ENCODE results near the gene TYK2. TPM values are rescaled to one million over a fixed set of nuclear protein-coding genes. Genes with fewer than 3 reads are reported as not detected.

The TYK2 gene
- total RNA-seq, 4 donors from 2014 or later = 40.8 to 77.2 (median 53.9) TPM

DNA sequence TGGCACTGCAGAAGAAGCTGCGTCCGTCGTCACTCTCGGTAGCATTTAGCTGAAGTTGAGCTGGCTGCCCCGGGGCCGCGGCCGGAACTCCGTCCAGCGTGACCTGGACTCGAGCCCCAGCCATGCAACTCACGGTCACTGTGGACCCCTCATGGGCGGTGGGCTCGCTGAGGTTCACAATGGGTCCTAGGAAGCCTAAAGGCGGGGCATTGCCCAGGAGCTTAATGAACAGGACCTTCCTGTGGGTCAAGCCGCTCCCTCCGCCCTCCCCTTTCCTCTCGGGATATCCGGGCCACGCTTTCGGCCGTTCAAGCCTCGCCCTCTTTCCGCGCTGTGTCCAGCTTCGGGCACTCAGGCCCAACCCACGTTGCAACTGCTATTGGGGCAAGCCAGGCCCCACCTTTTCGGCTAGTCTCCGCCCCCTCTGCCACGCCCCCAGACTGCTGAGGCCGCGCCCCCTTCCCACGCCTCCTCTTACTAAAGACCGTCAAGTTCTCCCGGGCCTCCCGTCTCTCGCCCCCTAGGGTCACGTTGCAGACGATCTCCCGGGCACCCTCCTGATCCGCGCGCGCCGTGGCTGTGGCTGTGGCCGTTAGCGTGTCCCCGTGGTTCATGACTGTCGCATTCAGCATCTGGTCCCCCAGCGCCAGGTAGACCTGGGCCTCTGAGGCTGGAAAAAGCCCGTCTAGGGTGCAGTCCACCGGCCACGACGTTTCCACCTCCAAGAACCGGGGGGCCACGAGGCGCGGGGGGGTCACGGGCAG lies 45.6 kb downstream of the TYK2 start:
- H3K4me1 ChIP-seq = peaks cover 0 to 39% (median 17%) of the 10 kb centered on the region in 3 donors
- 14% methylated on average over 18 of the region's 59 CpGs; no CpG with 5 or more reads in 1 of the 2 donors for WGBS, 2 donors (ENCODE audit: low coverage in 1 of 2)
- H3K4me3 ChIP-seq = peak overlapping the region; percentile 86
- no peaks in the 10 kb centered on the region for H3K27me3 ChIP-seq
- H3K36me3 ChIP-seq = peaks cover 0 to 12% of the 10 kb centered on the region in 2 donors
- peak overlapping the region; percentile 47 to 97 (median 93) for H3K27ac ChIP-seq
- TF ChIP-seq, protein P1, sequence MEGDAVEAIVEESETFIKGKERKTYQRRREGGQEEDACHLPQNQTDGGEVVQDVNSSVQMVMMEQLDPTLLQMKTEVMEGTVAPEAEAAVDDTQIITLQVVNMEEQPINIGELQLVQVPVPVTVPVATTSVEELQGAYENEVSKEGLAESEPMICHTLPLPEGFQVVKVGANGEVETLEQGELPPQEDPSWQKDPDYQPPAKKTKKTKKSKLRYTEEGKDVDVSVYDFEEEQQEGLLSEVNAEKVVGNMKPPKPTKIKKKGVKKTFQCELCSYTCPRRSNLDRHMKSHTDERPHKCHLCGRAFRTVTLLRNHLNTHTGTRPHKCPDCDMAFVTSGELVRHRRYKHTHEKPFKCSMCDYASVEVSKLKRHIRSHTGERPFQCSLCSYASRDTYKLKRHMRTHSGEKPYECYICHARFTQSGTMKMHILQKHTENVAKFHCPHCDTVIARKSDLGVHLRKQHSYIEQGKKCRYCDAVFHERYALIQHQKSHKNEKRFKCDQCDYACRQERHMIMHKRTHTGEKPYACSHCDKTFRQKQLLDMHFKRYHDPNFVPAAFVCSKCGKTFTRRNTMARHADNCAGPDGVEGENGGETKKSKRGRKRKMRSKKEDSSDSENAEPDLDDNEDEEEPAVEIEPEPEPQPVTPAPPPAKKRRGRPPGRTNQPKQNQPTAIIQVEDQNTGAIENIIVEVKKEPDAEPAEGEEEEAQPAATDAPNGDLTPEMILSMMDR (IDR thresholded peaks at IDR 0.05) = peak in 2 of 4 experiments; percentile 12 to 35
- TF ChIP-seq POLR2AphosphoS5 (IDR thresholded peaks at IDR 0.05) (peak; percentile 61), EP300 (IDR thresholded peaks at IDR 0.05) (no peak), POLR2A (IDR thresholded peaks at IDR 0.05) (peak; percentile 33 to 45)
- peak; percentile 85 for ATAC-seq
- H3K9me3 ChIP-seq = no peaks in the 10 kb centered on the region

DNA sequence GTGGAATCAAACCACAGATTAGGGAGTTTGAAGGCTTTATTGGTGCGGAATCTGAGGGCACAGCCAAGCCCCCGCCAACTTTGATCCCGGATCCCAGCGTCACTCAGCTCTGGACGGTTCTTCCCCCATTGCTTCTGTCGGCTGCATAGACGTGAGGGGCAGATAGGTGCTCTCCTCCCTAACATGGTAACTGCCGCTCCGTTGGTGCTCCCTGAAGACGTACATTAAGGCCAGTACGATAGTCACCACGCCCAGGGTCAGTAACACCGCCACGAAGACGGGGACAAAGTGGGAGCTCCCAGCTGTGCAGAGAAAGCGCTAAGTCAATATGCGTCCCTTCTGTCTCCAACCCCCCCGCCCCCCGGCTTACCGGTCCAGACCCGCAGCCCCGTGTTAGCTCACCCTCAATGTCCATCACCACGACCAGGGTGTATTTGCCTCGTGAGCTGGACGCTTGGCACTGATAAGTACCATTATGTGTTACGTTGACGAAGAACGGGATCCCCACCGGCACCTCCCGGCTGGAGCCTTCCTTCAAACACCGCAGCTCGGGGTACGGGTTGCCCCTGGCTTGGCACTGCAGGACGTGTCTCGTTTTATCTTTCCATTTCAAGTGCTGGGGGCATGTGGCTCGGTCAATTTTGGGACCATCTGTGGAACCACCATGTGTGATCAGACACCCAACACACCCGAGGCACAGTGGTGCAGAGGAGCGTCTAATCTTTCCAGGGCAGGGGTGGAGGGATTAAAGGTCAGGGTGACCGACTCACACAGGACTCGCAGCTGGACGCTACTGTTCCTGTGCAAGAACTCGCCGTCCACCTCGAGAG lies 46.4 kb downstream of the TYK2 start:
- TF ChIP-seq POLR2A (IDR thresholded peaks at IDR 0.05) (no peak), POLR2AphosphoS5 (IDR thresholded peaks at IDR 0.05) (no peak), EP300 (IDR thresholded peaks at IDR 0.05) (no peak)
- TF ChIP-seq, protein P1 (IDR thresholded peaks at IDR 0.05) = no peak
- WGBS, 2 donors (ENCODE audit: low coverage in 1 of 2) = 0 to 17% methylated on average over 3 to 5 of the region's 44 CpGs
- Histone ChIP-seq H3K9me3 (no peaks in the 10 kb centered on the region), H3K27ac (peak overlapping the region; percentile 47 to 97 (median 93)), H3K4me3 (peak overlapping the region; percentile 86), H3K36me3 (peaks cover 0 to 20% of the 10 kb centered on the region in 2 donors), H3K27me3 (no peaks in the 10 kb centered on the region), H3K4me1 (peaks cover 0 to 39% (median 17%) of the 10 kb centered on the region in 3 donors)
- ATAC-seq = peak; percentile 2

DNA sequence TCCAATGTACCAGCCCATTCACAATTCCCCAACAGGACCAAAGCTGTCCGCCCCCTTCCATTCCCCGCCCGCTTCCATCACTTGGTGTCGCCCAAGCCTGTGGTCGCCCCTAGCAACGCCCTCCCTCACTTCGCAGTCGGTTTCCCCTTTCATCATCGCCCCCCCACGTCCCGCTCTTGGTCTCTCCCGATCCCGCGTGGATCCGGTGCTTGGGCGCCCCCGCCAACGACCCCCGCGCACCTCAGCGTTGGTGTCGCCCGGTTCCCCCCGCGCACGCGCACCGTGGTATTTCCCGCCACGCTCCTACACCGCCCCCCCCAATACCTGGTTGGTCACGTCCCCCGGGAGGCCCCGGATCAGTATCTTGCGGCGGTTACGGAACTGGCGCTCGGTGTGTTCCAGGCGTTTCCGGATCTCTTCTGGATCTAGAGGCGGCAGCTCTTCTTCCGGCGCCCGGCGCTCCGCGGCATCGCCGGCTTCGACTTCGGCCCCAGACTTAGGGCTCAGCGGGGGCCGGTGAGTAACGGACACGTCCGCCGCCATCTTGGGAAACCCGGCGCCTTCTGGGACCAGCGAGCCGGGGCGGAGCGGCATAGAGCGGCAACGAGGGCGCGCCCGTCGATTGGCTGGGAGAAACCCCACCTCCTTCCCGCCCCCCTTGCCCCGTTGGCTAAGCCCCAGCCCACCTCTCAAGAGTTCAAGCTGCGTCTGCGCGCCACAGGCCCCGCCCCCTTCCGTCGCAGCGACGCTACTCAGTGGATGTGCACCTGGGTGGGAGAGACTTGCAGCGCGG lies 47.2 kb downstream of the TYK2 start, which contains the start of gene RAVER1:
TSS of gene RAVER1 (minus strand) at position 565 of the 793 bp plus-strand sequence. CDS start at position 543, 22 bp downstream.
- Histone ChIP-seq H3K4me1 (peaks cover 0 to 39% (median 17%) of the 10 kb centered on the region in 3 donors), H3K27ac (peak within 1 kb of the TSS; percentile 89 to 97 (median 93)), H3K36me3 (peaks cover 0 to 28% of the 10 kb centered on the region in 2 donors), H3K9me3 (no peaks in the 10 kb centered on the region), H3K27me3 (no peaks in the 10 kb centered on the region), H3K4me3 (peak within 1 kb of the TSS; percentile 86)
- TF ChIP-seq POLR2A (IDR thresholded peaks at IDR 0.05) (peak; percentile 76 to 81), EP300 (IDR thresholded peaks at IDR 0.05) (no peak), POLR2AphosphoS5 (IDR thresholded peaks at IDR 0.05) (peak; percentile 85)
- TF ChIP-seq, protein P1 (IDR thresholded peaks at IDR 0.05) = no peak
- WGBS, 2 donors (ENCODE audit: low coverage in 1 of 2) = 0 to 4% methylated on average over 10 to 13 of the region's 82 CpGs
- ATAC-seq = peak; percentile 95

DNA sequence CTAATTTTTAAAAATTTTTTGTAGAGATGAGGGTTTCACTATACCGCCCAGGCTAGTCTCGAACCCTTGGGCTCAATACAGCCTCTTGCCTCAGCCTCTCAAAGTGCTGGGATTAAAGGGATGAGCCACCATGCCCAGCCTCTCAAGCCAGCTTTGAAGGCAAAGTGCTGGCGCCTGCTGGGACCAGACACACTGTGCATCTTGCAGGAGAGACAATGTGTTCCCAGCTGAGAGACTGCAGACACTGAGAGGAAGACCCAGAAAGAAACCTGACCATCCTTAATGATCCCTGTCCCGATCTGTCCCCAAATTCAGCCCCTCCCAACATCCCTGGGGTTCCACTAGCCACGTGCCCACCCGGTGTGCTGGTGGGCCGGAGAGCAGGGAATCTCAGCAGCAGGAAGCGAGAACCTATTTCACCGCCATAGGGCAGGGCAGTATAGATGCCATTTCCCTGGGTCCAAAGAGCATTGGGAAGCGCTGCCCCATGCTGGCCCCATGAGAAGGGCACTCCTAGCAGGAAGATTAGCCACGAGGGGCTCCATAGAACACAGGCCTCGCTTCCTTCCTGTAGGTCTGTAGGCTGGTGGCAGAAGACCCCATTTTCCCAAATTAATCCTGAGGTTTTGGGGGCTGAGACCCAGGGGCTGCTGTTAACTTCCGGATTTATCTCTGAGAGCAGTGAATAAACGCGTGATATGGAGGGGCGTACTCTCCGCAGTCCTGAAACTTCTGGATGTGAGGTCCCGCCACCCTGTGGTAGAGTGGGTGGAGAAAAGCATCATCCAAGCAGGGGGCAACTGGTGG lies 48.0 kb downstream of the TYK2 start:
- Histone ChIP-seq H3K4me3 (peak overlapping the region; percentile 86), H3K36me3 (peaks cover 0 to 36% of the 10 kb centered on the region in 2 donors), H3K4me1 (peaks cover 0 to 39% (median 17%) of the 10 kb centered on the region in 3 donors), H3K27ac (peak overlapping the region; percentile 89 to 97 (median 93)), H3K27me3 (no peaks in the 10 kb centered on the region), H3K9me3 (no peaks in the 10 kb centered on the region)
- 6 to 26% methylated on average over 7 to 8 of the region's 18 CpGs for WGBS, 2 donors (ENCODE audit: low coverage in 1 of 2)
- no peak for ATAC-seq
- TF ChIP-seq EP300 (IDR thresholded peaks at IDR 0.05) (no peak), POLR2AphosphoS5 (IDR thresholded peaks at IDR 0.05) (no peak), POLR2A (IDR thresholded peaks at IDR 0.05) (no peak)
- TF ChIP-seq, protein P1 (IDR thresholded peaks at IDR 0.05) = no peak
